Activated B cell treated with CpG ODN at 0.5 μM for 24 hours (primary cell): ENCODE data around the gene PRDM2. TPM values are rescaled to one million over a fixed set of nuclear protein-coding genes. Genes with fewer than 3 reads are reported as not detected.

Source experiments
- ATAC-seq: fragments of 200-7000 bp; cut with Tn5 transposase; one replicate; pipeline ENCODE4 v1.10.0; 2021; ENCODE audit warnings: low read depth, mild to moderate bottlenecking, moderate library complexity
- CTCF ChIA-PET: fragments of 350-600 bp; sonication (Branson Sonifier 250); formaldehyde crosslinking; loops from one replicate; lab custom pipeline; 2021; ENCODE audit warnings: antibody characterized with exemption; lab: Charles Lee
- POLR2A ChIA-PET: fragments of 350-600 bp; sonication (Branson Sonifier 250); formaldehyde crosslinking; loops from one replicate; lab custom pipeline; 2021; ENCODE audit warnings: antibody characterized with exemption; lab: Charles Lee
- DNase-seq: peaks from one replicate; pipeline ENCODE4 v3.0.0; 2022
- H3K27ac Mint-ChIP-seq: one replicate; pipeline ENCODE4 v1.8.0; 2020; ENCODE audit warnings: mixed read lengths
- H3K27me3 Mint-ChIP-seq: one replicate; pipeline ENCODE4 v1.8.0; 2021; ENCODE audit warnings: mixed read lengths
- H3K36me3 Mint-ChIP-seq: one replicate; pipeline ENCODE4 v1.8.0; 2021; ENCODE audit warnings: low read depth, mixed read lengths
- H3K4me1 Mint-ChIP-seq: one replicate; pipeline ENCODE4 v1.8.0; 2021; ENCODE audit warnings: mixed read lengths
- H3K4me3 Mint-ChIP-seq: one replicate; pipeline ENCODE4 v1.8.0; 2020; ENCODE audit warnings: mild to moderate bottlenecking, mixed read lengths
- H3K9me3 Mint-ChIP-seq: one replicate; pipeline ENCODE4 v1.8.0; 2020; ENCODE audit warnings: mixed read lengths
- CTCF ChIP-seq: fragments of 200-600 bp; IDR thresholded peaks from one replicate; pipeline ENCODE4 v1.8.0; 2022; ENCODE audit warnings: antibody characterized with exemption, mild to moderate bottlenecking
- intact Hi-C: fragments of 100-400 bp; cut with micrococcal nuclease; formaldehyde crosslinking; loops from one replicate; pipeline ENCODE4 v1.15.1; 2024
- total RNA-seq: library from RNA; stranded (reverse); gene quantifications from 2 replicates; pipeline ENCODE4 v1.2.3, GENCODE V29; 2022

Gene PRDM2
- total RNA-seq, 1 donor from 2014 or later, result 194 TPM

GRCh38 chr1:13865851-13866250, 165.9 kb downstream of the PRDM2 start:
- ChIA-PET POLR2A (no interaction called here), CTCF (no interaction called here)
- Mint-ChIP-seq H3K4me3 (no peak overlapping the region), H3K36me3 (no peaks in the 10 kb centered on the region), H3K27me3 (peaks cover 27% of the 10 kb centered on the region), H3K4me1 (no peaks in the 10 kb centered on the region), H3K9me3 (no peaks in the 10 kb centered on the region), H3K27ac (no peak overlapping the region)
- DNase-seq (no peak), ATAC-seq (no peak)
- no peak for TF ChIP-seq CTCF
- intact Hi-C loops, result no loop called here

- no peak for ATAC-seq
- H3K27ac Mint-ChIP-seq, result no peak overlapping the region
- H3K36me3 Mint-ChIP-seq, result no peaks in the 10 kb centered on the region
- H3K27me3 Mint-ChIP-seq, result peaks cover 33% of the 10 kb centered on the region
- POLR2A ChIA-PET, result no interaction called here
- intact Hi-C loops, result no loop called here
- H3K4me3 Mint-ChIP-seq, result no peak overlapping the region
- H3K4me1 Mint-ChIP-seq, result no peaks in the 10 kb centered on the region
- DNase-seq, result no peak
- TF ChIP-seq CTCF, result no peak
- H3K9me3 Mint-ChIP-seq, result no peaks in the 10 kb centered on the region
- CTCF ChIA-PET, result no interaction called here
Measured at GRCh38 chr1:13867603-13868002, 167.6 kb downstream of the PRDM2 start.

- ATAC-seq (no peak), DNase-seq (no peak)
- no peaks in the 10 kb centered on the region for H3K9me3 Mint-ChIP-seq
- no peak overlapping the region for H3K4me3 Mint-ChIP-seq
- H3K27me3 Mint-ChIP-seq, result peaks cover 29% of the 10 kb centered on the region
- no peak overlapping the region for H3K27ac Mint-ChIP-seq
- H3K4me1 Mint-ChIP-seq, result no peaks in the 10 kb centered on the region
- CTCF ChIA-PET, result no interaction called here
- intact Hi-C loops, result no loop called here
- POLR2A ChIA-PET, result no interaction called here
- TF ChIP-seq CTCF, result no peak
- H3K36me3 Mint-ChIP-seq, result no peaks in the 10 kb centered on the region
Measured at GRCh38 chr1:13869172-13869797, 169.3 kb downstream of the PRDM2 start.

GRCh38 chr1:13871413-13871812, 171.4 kb downstream of the PRDM2 start:
- H3K4me3 Mint-ChIP-seq, result no peak overlapping the region
- no peak overlapping the region for H3K27ac Mint-ChIP-seq
- H3K36me3 Mint-ChIP-seq, result no peaks in the 10 kb centered on the region
- H3K27me3 Mint-ChIP-seq, result peaks cover 24% of the 10 kb centered on the region
- intact Hi-C loops, result no loop called here
- no peak for TF ChIP-seq CTCF
- H3K9me3 Mint-ChIP-seq, result no peaks in the 10 kb centered on the region
- no peaks in the 10 kb centered on the region for H3K4me1 Mint-ChIP-seq
- ATAC-seq (no peak), DNase-seq (no peak)
- ChIA-PET CTCF (no interaction called here), POLR2A (no interaction called here)

- Mint-ChIP-seq H3K36me3 (no peaks in the 10 kb centered on the region), H3K4me1 (no peaks in the 10 kb centered on the region), H3K27me3 (peaks cover 24% of the 10 kb centered on the region), H3K27ac (no peak overlapping the region), H3K4me3 (no peak overlapping the region), H3K9me3 (no peaks in the 10 kb centered on the region)
- no peak for DNase-seq
- POLR2A ChIA-PET, result no interaction called here
- intact Hi-C loops, result no loop called here
- TF ChIP-seq CTCF, result no peak
- no peak for ATAC-seq
- CTCF ChIA-PET, result no interaction called here
Measured at GRCh38 chr1:13871886-13872285, 171.9 kb downstream of the PRDM2 start.
